HepG2 (cell line): Measurements from ENCODE around the gene MEA1. TPM values are rescaled to one million over a fixed set of nuclear protein-coding genes. Genes with fewer than 3 reads are reported as not detected.

Experiments
- ATF2 ChIP-seq: sonication (generic); formaldehyde crosslinking; IDR thresholded peaks from 2 replicates; pipeline ENCODE4 v1.4.0; 2020; ENCODE audit warnings: missing genetic modification reagents
- E2F2 ChIP-seq: sonication (generic); formaldehyde crosslinking; IDR thresholded peaks from 2 replicates; pipeline ENCODE4 v1.4.0; 2020; ENCODE audit warnings: missing genetic modification reagents, borderline replicate concordance
- ETV5 ChIP-seq: IDR thresholded peaks from 2 replicates; pipeline ENCODE4 v1.6.1; 2018; ENCODE audit warnings: missing biosample characterization, missing genetic modification reagents, inconsistent platforms, borderline replicate concordance
- HOMEZ ChIP-seq: IDR thresholded peaks from 2 replicates; pipeline ENCODE4 v1.6.1; 2016; ENCODE audit warnings: low read depth
- MAX ChIP-seq: IDR thresholded peaks from 2 replicates; pipeline ENCODE4 v1.6.1; 2012; ENCODE audit warnings: inconsistent platforms
- NR2C2 ChIP-seq: sonication (generic); formaldehyde crosslinking; IDR thresholded peaks from 2 replicates; pipeline ENCODE4 v1.4.0; 2020; ENCODE audit warnings: missing genetic modification reagents, mild to moderate bottlenecking, moderate library complexity, borderline replicate concordance
- PPARG ChIP-seq: conservative IDR thresholded peaks from 2 replicates; pipeline ENCODE4 v1.6.1; 2016; ENCODE audit warnings: missing biosample characterization, missing genetic modification reagents
- REST ChIP-seq, 2 experiments: IDR thresholded peaks; 2 replicates each; pipeline ENCODE4 v1.6.1; 2011 to 2012; ENCODE audit warnings: low read length in 2 of 2, borderline replicate concordance in 1 of 2, low read depth in 1 of 2, mild to moderate bottlenecking in 1 of 2, moderate library complexity in 1 of 2
- RFX5 ChIP-seq: IDR thresholded peaks from 2 replicates; pipeline ENCODE4 v1.6.1; 2011; ENCODE audit warnings: low read depth, low read length, improper control_type of control experiment
- SMAD9 ChIP-seq: sonication (generic); formaldehyde crosslinking; IDR thresholded peaks from 2 replicates; pipeline ENCODE4 v1.5.1; 2020; ENCODE audit warnings: mild to moderate bottlenecking, missing genetic modification reagents
- THAP8 ChIP-seq: sonication (generic); formaldehyde crosslinking; IDR thresholded peaks from 2 replicates; pipeline ENCODE4 v1.5.1; 2020; ENCODE audit warnings: missing genetic modification reagents, mild to moderate bottlenecking, borderline replicate concordance
- UBTF ChIP-seq: sonication (generic); formaldehyde crosslinking; IDR thresholded peaks from 2 replicates; pipeline ENCODE4 v1.4.0; 2020; ENCODE audit warnings: mild to moderate bottlenecking, missing genetic modification reagents
- XRCC5 ChIP-seq: fragments of 200-400 bp; formaldehyde crosslinking; optimal IDR thresholded peaks from 2 replicates; pipeline ENCODE3; 2017; ENCODE audit warnings: mild to moderate bottlenecking, low read length
- ZNF317 ChIP-seq: sonication (generic); formaldehyde crosslinking; IDR thresholded peaks from 2 replicates; pipeline ENCODE4 v1.5.0; 2020; ENCODE audit warnings: mild to moderate bottlenecking, missing genetic modification reagents
- ZNF431 ChIP-seq: sonication (generic); formaldehyde crosslinking; IDR thresholded peaks from 2 replicates; pipeline ENCODE4 v1.9.0; 2022; ENCODE audit warnings: missing genetic modification reagents, low read depth, mild to moderate bottlenecking, borderline replicate concordance
- ZNF839 ChIP-seq: sonication (generic); formaldehyde crosslinking; IDR thresholded peaks from 2 replicates; pipeline ENCODE4 v1.4.0; 2020; ENCODE audit warnings: missing genetic modification reagents, mild to moderate bottlenecking, borderline replicate concordance
- polyA plus RNA-seq, 8 experiments: library from polyadenylated mRNA; depleted of rRNA in 3 of 8; stranded (reverse) in 7 of 8; unstranded in 1 of 8; fragments of >200 nt; fragmentation: Illumina TruSeq in 4 of 8; extraction: Trizol in 4 of 8; gene quantifications; 2 replicates each; pipeline versions ENCODE4 v1.2.1 to v1.2.3, GENCODE V29; 2011 to 2016; ENCODE audit warnings: low read depth in 4 of 8, missing spikeins in 1 of 8, mixed read lengths in 1 of 8; ENCODE audit not compliant: insufficient read depth in 1 of 8
- total RNA-seq, 5 experiments: library from RNA; depleted of rRNA; stranded (reverse); fragments of >200 nt; fragmentation: Illumina TruSeq; extraction: Trizol; gene quantifications; 2 replicates each; pipeline ENCODE4 v1.2.3, GENCODE V29; 2016; ENCODE audit warnings: low read depth in 1 of 5

MEA1 gene
- total and polyA plus RNA-seq, 2 of the 13 experiments (the other 11 are each of a cell fraction or from before 2014, with no cell fraction given) = 75.6 to 86.2 TPM

- 0 out of 2 replicates have a peak, but pooled peaks have one; percentile 34 for TF ChIP-seq HOMEZ (CRISPR knock-in tag)
- TF ChIP-seq THAP8 (CRISPR knock-in tag) = no peak; the same call in 1 of the 2 replicates
- peak; percentile 83; the same call in 1 of the 2 replicates for TF ChIP-seq SMAD9 (CRISPR knock-in tag)
- no peak for TF ChIP-seq E2F2
- TF ChIP-seq ZNF317 (CRISPR knock-in tag) = peak; percentile 46
- TF ChIP-seq RFX5 = peak; percentile 71
- TF ChIP-seq ATF2 (CRISPR knock-in tag) = peak; percentile 79
- no peak for TF ChIP-seq ETV5
- TF ChIP-seq XRCC5 = peak; percentile 8
- peak in 1 of 2 experiments; percentile 71; a peak in 1 of 4 replicates for TF ChIP-seq REST (IDR thresholded peaks at IDR 0.05; ENCODE audit: borderline replicate concordance in 1 of 2, low read depth in 1 of 2, low read length in 2 of 2)
- TF ChIP-seq NR2C2 (CRISPR knock-in tag) = peak; percentile 61
- peak; percentile 44; the same call in 1 of the 2 replicates for TF ChIP-seq ZNF431 (CRISPR knock-in tag)
- TF ChIP-seq MAX = peak; percentile 85
- TF ChIP-seq ZNF839 (CRISPR knock-in tag) = no peak
- no peak for TF ChIP-seq UBTF (CRISPR knock-in tag)
- 0 out of 2 replicates have a peak, but pooled peaks have one; percentile 13 for TF ChIP-seq PPARG (CRISPR knock-in tag)
Observed at GRCh38 chr6:43059168-43060033, 45.7 kb upstream of the MEA1 start, which contains the start of the genes KLC4 and MRPL2 (continued).
